ENCODE data around the gene RADIL.
"Not testable (repeated sequence)": the region's sequence is repeated elsewhere in the genome, so short reads cannot be mapped to it uniquely, and the experiment has no call there.

DNA sequence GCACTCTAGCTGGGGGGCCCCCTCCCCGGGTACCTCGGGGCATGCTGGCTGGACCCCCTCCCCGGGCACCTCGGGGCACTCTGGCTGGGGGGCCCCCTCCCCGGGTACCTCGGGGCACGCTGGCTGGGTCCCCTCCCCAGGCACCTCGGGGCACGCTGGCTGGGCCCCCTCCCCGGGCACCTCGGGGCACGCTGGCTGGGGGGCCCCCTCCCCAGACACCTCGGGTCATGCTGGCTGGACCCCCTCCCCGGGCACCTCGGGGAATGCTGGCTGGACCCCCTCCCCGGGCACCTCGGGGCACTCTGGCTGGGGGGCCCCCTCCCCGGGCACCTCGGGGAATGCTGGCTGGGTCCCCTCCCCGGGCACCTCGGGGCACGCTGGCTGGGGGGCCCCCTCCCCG is 80.9 kb downstream of the RADIL start:
- TF ChIP-seq, protein P1, sequence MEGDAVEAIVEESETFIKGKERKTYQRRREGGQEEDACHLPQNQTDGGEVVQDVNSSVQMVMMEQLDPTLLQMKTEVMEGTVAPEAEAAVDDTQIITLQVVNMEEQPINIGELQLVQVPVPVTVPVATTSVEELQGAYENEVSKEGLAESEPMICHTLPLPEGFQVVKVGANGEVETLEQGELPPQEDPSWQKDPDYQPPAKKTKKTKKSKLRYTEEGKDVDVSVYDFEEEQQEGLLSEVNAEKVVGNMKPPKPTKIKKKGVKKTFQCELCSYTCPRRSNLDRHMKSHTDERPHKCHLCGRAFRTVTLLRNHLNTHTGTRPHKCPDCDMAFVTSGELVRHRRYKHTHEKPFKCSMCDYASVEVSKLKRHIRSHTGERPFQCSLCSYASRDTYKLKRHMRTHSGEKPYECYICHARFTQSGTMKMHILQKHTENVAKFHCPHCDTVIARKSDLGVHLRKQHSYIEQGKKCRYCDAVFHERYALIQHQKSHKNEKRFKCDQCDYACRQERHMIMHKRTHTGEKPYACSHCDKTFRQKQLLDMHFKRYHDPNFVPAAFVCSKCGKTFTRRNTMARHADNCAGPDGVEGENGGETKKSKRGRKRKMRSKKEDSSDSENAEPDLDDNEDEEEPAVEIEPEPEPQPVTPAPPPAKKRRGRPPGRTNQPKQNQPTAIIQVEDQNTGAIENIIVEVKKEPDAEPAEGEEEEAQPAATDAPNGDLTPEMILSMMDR (CRISPR knock-in tag; IDR thresholded peaks at IDR 0.05) = not testable (repeated sequence)
- not testable (repeated sequence) for TF ChIP-seq ZNF253 (CRISPR knock-in tag; IDR thresholded peaks at IDR 0.05; ENCODE audit: borderline replicate concordance); ZNF644 (CRISPR knock-in tag; IDR thresholded peaks at IDR 0.05; ENCODE audit: low read depth); EZH2 (conservative IDR thresholded peaks at IDR 0.05; ENCODE audit: low read depth, low read length); RFX5 (IDR thresholded peaks at IDR 0.05; ENCODE audit: low read depth, low read length)
